HG03521 (cell line): ENCODE data around the gene TFAM.

Experiments
- ATAC-seq: cut with Tn5 transposase; IDR thresholded peaks from one replicate; pipeline ENCODE4 v1.9.1; 2021; ENCODE audit warnings: mild to moderate bottlenecking, moderate library complexity; ENCODE audit not compliant: unreplicated experiment

Gene TFAM

GRCh38 chr10:58384999-58385783 lies at the start of gene TFAM:
TSS of gene TFAM (plus strand) at chr10:58385410. CDS start at chr10:58385548, 138 bp downstream.
- ATAC-seq, result peak; percentile 82

- no peak for ATAC-seq
Observed at GRCh38 chr10:58336242-58336641, 49.0 kb upstream of the TFAM start.

GRCh38 chr10:58341422-58341821 lies 43.8 kb upstream of the TFAM start:
- no peak for ATAC-seq

- no peak for ATAC-seq
Observed at GRCh38 chr10:58341947-58342346, 43.3 kb upstream of the TFAM start.

- ATAC-seq, result no peak
Observed at GRCh38 chr10:58347967-58348366, 37.2 kb upstream of the TFAM start.

- ATAC-seq, result no peak
Observed at GRCh38 chr10:58348571-58349033, 36.6 kb upstream of the TFAM start.

GRCh38 chr10:58350023-58350422 lies 35.2 kb upstream of the TFAM start:
- ATAC-seq, result no peak

GRCh38 chr10:58350619-58351323 lies 34.4 kb upstream of the TFAM start:
- ATAC-seq, result no peak

- ATAC-seq, result no peak
Observed at GRCh38 chr10:58351616-58352578, 33.3 kb upstream of the TFAM start.

- no peak for ATAC-seq
Observed at GRCh38 chr10:58352956-58353610, 32.1 kb upstream of the TFAM start.

- no peak for ATAC-seq
Observed at GRCh38 chr10:58356756-58357155, 28.5 kb upstream of the TFAM start.

- ATAC-seq, result no peak
Observed at GRCh38 chr10:58358314-58358933, 26.8 kb upstream of the TFAM start.

GRCh38 chr10:58358947-58359346 lies 26.3 kb upstream of the TFAM start:
- ATAC-seq, result no peak

GRCh38 chr10:58359541-58359940 lies 25.7 kb upstream of the TFAM start:
- no peak for ATAC-seq

- no peak for ATAC-seq
Observed at GRCh38 chr10:58360412-58361004, 24.7 kb upstream of the TFAM start.

- ATAC-seq, result no peak
Observed at GRCh38 chr10:58361353-58361752, 23.9 kb upstream of the TFAM start.

- ATAC-seq, result no peak
Observed at GRCh38 chr10:58362027-58362789, 23.0 kb upstream of the TFAM start.

- ATAC-seq, result no peak
Observed at GRCh38 chr10:58367069-58367468, 18.1 kb upstream of the TFAM start.

GRCh38 chr10:58371473-58371872 lies 13.7 kb upstream of the TFAM start:
- no peak for ATAC-seq
